Bronchial epithelial cell (primary cell): ENCODE results near the gene SMPDL3B. TPM values are rescaled to one million over a fixed set of nuclear protein-coding genes. Genes with fewer than 3 reads are reported as not detected.

Experiments used
- DNase-seq: peaks from one replicate; pipeline ENCODE4 v3.0.0-alpha.2; 2010; ENCODE audit warnings: low read depth
- FAIRE-seq: peaks from 2 replicates; lab custom pipeline; 2011; peaks lifted over from hg19 to GRCh38; lab: Jason Lieb, UNC
- H3K27me3 ChIP-seq: 2 replicates; pipeline ENCODE4 v1.5.1; 2011; ENCODE audit warnings: low read length; ENCODE audit not compliant: control insufficient read depth, insufficient read depth
- H3K36me3 ChIP-seq: 2 replicates; pipeline ENCODE4 v1.5.1; 2011; ENCODE audit warnings: low read length; ENCODE audit not compliant: control insufficient read depth, insufficient read depth
- H3K4me3 ChIP-seq: 2 replicates; pipeline ENCODE4 v1.5.1; 2011; ENCODE audit warnings: mild to moderate bottlenecking, low read depth, low read length, control low read depth
- total RNA-seq: library from RNA; depleted of rRNA; stranded (reverse); fragments of >200 nt; gene quantifications from 2 replicates; pipeline ENCODE4 v1.2.1, GENCODE V29; 2014
- TF ChIP-seq, protein P1 (sequence below): IDR thresholded peaks from 2 replicates; pipeline ENCODE4 v1.5.1; 2011; ENCODE audit warnings: mild to moderate bottlenecking, moderate library complexity, low read length, control low read depth, inconsistent platforms; ENCODE audit not compliant: insufficient read depth, severe bottlenecking

The SMPDL3B gene
- total RNA-seq, 1 donor from 2014 or later: 2.4 TPM

DNA sequence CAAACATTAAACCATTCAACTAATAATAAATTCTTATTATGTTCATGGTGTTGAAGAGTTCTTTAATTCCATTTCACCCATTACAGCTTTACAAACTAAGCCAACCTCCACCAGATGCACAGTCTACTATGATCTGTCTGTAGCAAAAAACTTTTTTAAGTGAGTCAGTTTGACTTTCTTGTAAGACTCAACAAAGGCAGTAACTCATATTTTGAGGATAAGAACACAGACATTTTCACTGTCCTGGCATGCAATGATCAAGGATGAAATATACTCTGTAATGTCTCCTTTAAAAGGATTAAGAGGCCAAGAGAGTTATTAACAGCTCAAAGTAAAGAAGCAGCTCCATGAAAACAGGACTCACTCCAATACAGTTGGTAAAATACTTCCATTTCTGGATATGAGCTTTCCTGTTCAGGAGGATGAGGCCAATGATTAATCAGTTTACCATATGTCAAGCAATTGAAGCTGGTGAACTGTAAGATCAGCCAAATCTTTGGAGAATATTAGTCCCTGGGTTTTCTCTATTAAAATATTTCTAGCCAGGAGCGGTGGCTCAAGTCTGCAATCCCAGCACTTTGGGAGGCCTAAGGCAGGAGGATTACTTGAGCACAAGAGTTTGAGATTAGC, 45.5 kb downstream of the SMPDL3B start:
- H3K27me3 ChIP-seq: no peaks in the 10 kb centered on the region
- DNase-seq (no peak), FAIRE-seq (no peak)
- TF ChIP-seq, protein P1, sequence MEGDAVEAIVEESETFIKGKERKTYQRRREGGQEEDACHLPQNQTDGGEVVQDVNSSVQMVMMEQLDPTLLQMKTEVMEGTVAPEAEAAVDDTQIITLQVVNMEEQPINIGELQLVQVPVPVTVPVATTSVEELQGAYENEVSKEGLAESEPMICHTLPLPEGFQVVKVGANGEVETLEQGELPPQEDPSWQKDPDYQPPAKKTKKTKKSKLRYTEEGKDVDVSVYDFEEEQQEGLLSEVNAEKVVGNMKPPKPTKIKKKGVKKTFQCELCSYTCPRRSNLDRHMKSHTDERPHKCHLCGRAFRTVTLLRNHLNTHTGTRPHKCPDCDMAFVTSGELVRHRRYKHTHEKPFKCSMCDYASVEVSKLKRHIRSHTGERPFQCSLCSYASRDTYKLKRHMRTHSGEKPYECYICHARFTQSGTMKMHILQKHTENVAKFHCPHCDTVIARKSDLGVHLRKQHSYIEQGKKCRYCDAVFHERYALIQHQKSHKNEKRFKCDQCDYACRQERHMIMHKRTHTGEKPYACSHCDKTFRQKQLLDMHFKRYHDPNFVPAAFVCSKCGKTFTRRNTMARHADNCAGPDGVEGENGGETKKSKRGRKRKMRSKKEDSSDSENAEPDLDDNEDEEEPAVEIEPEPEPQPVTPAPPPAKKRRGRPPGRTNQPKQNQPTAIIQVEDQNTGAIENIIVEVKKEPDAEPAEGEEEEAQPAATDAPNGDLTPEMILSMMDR: no peak
- peaks cover 3% of the 10 kb centered on the region for H3K36me3 ChIP-seq
- H3K4me3 ChIP-seq: no peak overlapping the region

DNA sequence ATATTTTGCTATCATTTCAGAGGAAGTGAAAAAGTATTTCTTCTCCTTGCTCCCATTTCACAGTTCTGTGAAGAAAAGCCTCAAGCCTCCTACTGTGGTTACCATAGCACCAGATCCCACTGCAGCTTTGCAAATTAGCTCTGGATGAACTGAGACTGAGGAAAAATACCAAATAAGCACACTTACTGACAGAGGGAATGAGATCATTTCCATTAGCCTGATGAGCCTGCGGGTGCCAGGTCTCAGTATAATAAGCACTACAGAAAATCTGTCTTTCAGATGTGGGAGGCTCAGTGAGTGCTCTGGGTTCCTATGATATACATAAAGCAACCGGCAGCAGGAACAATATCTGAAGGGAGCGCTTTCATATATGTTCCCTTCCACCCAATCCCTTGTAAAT, 46.3 kb downstream of the SMPDL3B start:
- peaks cover 3% of the 10 kb centered on the region for H3K36me3 ChIP-seq
- DNase-seq (no peak), FAIRE-seq (peak; percentile 43)
- TF ChIP-seq, protein P1: no peak
- no peaks in the 10 kb centered on the region for H3K27me3 ChIP-seq
- H3K4me3 ChIP-seq: no peak overlapping the region

- DNase-seq (peak; percentile 11), FAIRE-seq (no peak)
- Histone ChIP-seq H3K36me3 (peaks cover 15% of the 10 kb centered on the region), H3K27me3 (no peaks in the 10 kb centered on the region), H3K4me3 (no peak overlapping the region)
- TF ChIP-seq, protein P1: no peak
These were observed 56.2 kb downstream of the SMPDL3B start for GRCh38 chr1:27990920-27991537.

GRCh38 chr1:27992276-27992675, 57.5 kb downstream of the SMPDL3B start:
- FAIRE-seq (no peak), DNase-seq (no peak)
- TF ChIP-seq, protein P1: no peak
- Histone ChIP-seq H3K27me3 (no peaks in the 10 kb centered on the region), H3K4me3 (no peak overlapping the region), H3K36me3 (peaks cover 19% of the 10 kb centered on the region)

- TF ChIP-seq, protein P1: no peak
- no peak for FAIRE-seq
These were observed 58.4 kb downstream of the SMPDL3B start for GRCh38 chr1:27993241-27993640.

More at GRCh38 chr1:27993241-27993640, 58.4 kb downstream of the SMPDL3B start:
- Histone ChIP-seq H3K27me3 (no peaks in the 10 kb centered on the region), H3K4me3 (no peak overlapping the region), H3K36me3 (peaks cover 19% of the 10 kb centered on the region)
- no peak for DNase-seq
